Occipital lobe (tissue), 2 donors: ENCODE measurements around the gene CD300H. TPM values are rescaled to one million over a fixed set of nuclear protein-coding genes. Genes with fewer than 3 reads are reported as not detected.

Experiments used
- DNase-seq: peaks from one replicate; lab custom pipeline; 2025; lab: John Stamatoyannopoulos, UW
- total RNA-seq: library from RNA; depleted of rRNA; stranded (reverse); fragments of >200 nt; gene quantifications from one replicate; pipeline ENCODE4 v1.2.3, GENCODE V29; 2014

Gene CD300H
- total RNA-seq, 1 donor from 2014 or later = not detected

DNA sequence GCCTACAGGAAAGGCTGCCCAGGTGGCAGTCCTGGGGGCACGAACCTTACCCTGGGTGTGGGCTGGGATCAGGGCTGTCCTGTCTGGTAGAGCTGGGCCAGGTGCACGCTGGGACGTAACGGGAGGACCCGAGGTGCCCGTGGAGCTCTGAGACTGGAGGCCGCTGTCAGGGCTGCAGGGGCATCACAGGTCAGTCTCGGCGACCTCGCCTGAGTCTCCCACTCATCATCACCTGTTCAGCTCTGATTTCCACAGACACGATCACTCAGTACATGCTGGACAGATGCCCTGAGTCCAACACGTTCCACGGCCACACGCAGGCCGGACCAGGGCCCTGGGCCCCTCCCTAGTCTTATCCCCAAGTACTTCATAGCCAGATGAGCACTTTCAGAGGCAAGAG is 16.7 kb downstream of the CD300H start:
- DNase-seq = no peak

DNA sequence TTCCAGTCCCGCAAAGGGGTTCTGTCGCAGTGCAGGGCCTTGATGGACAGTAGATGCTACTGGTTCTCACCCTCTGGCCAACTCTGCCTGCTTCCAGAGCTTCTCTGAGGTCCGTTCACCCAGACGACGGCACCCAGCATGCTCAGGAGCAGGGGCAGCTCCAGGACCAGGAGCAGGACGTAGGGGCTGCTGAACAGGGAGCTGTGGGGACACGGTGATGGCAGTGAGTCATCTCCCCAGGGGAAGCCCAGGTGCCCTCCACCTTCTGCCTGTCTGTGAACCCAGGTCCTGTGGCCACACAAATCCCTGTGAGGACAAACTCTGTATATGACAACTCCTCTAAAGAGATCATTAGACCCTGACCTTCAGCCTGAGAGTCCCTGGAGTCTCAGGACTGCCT is 18.0 kb downstream of the CD300H start:
- no peak for DNase-seq

DNA sequence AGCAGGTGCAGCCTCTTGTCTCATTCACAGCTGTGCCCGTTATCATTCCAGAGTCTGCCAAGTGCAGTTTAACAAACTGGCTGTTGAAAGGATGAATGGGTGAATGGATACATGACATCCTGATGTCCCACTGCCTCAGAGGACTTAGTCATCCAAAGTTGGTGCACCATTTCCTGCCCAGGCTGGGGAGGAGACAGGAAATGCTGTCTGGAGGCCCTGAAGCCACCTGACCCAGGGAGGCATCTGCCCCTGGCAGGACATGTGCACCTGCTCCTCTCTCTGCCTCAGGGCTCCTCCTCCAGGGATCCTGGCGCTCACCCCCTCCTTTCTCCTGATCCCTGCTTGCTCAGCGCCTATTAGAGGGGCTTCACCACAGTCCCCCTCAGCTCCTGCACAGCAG is 19.6 kb downstream of the CD300H start:
- DNase-seq = no peak

DNA sequence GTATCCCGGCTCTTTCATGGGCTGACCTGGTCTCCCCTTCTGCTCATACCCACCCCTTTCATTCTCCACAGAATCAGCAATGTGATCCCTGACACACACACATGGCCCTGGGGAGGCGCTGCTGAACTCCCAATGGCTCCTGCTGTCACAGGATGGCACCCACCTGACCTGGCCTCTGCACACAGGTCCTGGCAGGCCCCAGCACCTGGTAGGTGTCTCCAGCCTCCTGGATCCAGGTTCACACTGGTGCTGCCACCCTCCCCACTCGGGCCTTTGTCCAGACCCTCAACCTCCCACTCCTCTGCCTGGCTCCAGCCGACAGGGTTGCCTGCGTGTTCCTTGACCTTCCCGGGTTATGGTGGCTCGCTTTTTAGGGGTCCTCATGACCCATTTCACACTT is 20.0 kb downstream of the CD300H start:
- DNase-seq = no peak

DNA sequence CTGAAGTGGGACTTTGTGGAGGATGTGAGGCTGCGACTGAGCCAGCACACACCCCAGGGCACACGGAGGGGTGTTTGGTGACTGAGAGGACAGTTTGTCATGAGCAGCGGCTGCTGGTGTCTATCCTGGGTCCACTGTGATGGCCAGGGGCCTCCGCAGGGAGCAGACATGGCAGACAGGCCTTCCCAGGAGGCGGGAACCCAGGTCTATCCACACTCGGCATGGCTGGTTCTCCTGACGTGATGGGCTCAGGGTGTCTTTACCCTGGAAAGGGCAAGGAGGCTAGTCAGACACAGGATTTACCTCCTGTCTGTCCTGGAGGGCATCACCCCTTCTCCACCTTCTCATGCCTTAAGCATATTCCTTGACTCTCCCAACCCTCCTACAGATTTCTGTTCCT is 20.7 kb downstream of the CD300H start:
- no peak for DNase-seq

DNA sequence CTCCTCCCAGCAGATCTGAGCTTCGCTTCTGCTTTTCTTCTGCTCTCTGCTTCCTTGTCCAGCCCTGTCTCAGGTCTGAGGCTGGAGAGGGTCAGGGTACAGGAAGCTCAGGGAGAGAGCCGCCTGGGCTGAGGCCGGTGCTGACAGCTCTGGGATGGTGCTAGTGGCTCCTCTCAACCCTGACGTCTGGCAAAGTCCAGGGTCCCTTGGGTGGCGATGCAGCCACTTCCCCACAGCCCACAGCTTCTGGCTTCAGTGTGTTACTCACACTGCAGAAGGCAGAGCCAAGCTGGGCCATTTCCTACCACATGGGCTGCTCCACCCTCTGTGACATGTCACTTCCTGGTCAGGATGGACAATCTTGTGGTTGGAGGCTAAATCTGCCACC is 21.5 kb downstream of the CD300H start, which contains the start of gene CD300C:
Gene CD300C (minus strand): TSS at position 273 of the 388 bp plus-strand sequence. CDS start 333 bp downstream, outside the sequence.
- no peak for DNase-seq

DNA sequence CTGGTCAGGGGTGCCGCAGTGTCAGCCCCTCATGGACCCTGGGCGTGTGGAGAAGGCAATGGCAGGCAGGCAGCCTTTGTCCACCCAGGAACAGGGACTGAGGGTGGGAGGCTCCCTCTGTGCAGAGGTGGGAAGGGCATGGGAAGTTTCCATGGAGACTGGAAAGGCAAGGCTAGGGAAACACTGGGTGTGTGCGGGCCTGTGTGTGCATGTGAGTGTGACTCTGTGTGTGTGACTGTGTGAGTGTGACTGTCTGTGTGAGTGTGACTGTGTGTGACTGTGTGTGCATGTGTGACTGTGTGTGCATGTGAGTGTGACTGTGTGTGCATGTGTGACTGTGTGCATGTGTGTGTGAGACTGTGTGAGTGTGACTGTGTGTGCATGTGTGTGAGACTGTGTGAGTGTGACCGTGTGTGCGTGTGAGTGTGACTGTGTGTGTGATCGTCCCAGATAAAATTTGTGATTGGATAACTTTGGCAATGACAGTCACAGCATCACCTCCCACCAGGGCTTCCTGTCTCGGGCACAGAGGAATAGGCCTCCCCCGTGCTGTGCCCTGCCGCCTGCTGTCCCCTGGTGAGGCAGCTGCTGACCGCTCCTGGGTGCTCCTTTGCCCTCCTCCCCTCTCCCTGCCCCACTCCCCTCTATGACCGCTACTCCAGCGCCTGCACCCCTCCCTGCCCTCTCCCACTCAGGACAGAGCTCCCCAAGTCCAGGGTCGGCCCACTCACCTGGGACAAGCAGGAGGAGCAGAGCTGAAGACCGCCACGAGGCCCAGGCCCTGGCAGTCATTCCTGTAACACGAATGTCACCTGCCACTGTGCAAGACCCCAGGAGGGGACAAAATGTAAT is 22.1 kb downstream of the CD300H start:
- DNase-seq = no peak

DNA sequence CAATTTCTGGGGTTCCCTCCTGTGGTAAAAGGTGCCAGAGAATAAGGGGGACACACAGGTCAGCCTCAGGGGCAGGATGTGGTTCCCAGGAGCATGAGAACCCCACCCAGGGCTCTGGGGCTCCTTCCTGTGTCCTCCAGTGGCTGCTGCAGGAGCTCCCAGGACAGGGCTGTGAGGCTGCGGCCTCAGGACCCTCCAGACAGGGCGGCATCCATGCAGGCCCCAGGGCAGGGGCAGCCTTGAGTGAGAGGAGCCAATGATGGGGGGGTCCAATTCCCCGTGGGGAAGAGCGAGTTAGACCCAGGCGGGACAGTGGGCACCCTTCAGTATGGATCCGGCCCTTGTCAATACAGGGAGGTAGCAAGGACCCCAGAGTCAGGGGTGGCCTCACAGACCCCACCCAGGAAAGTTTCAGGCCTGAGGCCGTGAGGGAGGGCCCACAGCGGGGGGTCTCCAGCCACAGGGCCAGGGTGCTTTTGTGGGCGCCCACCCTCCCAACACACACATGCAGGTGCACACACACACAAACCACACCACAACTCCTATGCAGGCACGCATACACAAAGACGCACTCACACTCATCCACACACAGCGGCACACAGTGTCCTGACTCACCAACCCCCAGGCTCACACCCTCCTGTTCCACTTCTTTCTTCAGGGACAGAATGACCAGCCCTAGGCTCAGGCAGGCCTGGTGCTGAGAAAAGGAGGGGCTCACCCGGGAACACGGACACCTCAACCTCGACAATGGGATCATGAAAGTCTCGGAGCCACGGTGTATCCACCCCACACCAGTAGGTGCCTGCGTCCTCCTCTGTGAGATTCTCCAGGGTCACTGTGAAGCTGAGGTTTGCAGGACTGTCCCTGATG is 23.2 kb downstream of the CD300H start:
- no peak for DNase-seq

DNA sequence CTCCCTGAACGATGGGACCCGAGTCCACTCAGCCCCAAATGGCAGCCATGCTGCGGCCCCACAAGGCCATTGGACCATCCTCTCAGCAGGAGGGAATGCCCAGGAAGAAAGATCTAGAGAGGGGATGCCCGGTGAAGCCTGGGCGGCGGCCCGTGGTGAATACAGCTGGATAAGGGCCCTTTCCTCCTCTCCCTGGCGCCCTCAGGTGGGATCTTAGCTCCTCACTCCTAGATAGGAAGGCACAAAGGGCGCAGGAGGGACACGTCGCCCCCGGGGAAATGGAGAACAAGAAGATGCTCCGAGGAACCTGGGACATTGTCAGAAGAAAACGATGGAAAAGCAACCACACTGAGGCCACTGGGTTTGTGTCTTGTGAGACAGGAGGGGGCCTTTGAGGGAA is 23.9 kb downstream of the CD300H start:
- DNase-seq = no peak

DNA sequence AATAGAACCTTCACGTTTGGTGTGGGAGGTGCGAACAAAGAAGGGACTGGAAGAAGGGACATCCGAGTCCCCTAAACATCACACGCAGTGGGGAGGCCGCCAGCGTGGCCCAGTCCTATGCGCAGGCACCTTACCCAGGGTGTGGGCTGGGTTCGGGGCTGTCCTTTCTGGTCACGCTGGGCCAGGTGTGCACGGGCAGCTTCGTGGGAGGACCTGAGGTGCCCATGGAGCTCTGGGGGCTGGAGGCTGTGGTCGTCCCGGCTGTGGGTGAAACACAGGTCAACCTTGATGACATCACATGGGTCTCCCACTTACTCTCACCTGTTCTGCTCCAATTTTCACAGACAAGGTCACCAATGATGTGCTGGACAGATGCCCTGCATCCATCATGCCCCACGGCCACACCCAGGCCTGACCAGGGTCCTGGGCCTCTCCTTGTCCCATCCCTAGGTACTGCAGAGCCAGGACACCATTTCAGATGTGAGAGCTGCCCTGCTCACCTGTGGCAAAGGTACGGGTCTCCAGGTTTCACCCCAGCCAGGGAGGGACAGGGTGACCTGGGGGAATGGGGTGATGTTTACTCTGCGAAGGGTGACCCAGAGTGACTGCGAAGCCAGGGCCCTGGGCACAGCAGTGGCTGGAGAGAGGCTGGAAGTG is 24.5 kb downstream of the CD300H start:
- no peak for DNase-seq

DNA sequence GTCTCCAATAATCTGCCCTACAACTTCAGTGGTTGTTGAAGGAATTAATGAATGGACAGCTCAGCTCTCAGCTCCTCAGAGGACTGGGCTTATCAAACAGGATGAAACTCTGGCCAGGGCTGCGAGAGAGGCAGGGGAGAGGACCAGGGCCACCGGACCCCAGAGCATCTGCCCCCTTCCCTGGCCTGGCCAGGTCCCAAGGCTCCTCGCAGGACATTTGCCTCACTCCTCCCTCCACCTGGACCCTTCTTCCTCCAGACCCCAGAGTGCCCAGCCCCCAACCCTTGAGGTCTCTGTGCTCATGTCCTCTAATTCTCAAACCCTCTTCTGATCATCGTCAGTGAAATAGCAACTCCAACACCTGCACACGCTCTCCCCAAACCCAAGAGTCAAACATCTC is 25.1 kb downstream of the CD300H start:
- no peak for DNase-seq

DNA sequence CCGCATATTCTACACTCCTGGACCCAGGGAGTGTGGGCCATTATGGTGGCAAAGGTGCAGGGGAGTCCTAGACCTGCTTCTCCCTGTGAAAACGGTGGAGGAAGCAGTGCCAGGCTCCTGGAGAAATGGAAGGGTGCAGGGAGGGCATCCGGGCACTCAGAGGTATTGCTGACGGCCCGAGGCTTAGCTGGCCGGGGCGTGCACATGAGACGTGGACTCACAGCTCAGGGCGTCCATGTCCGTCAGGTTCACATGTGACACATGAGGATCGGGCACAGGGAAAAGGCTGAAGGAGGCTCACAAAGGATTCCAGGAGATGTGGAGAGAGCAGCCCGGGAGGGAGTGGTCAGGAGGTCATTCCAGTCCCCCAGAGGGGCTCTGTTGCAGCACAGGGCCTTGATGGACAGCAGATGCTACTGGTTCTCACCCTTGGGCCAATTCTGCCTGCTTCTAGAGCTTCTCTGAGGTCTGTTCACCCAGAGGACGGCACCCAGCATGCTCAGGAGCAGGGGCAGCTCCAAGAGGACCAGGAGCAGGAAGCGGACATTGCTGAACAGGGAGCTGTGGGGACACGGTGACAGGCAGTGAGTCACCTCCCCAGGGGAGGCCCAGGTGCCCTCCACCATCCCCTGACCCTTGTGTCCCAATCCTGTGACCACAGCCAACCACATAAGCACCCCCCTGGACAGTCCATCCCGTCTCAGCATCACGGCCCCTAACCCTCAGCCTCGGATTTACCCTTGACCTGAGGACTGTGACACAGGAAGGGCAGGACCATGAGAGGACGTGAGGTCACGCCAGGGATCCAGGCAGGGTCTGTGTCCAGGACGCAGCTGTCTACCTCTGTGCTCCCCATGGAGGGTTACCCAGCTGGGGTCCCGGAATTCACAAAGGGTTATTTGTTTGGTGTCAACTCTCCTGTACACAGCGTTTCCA is 25.9 kb downstream of the CD300H start:
- no peak for DNase-seq

DNA sequence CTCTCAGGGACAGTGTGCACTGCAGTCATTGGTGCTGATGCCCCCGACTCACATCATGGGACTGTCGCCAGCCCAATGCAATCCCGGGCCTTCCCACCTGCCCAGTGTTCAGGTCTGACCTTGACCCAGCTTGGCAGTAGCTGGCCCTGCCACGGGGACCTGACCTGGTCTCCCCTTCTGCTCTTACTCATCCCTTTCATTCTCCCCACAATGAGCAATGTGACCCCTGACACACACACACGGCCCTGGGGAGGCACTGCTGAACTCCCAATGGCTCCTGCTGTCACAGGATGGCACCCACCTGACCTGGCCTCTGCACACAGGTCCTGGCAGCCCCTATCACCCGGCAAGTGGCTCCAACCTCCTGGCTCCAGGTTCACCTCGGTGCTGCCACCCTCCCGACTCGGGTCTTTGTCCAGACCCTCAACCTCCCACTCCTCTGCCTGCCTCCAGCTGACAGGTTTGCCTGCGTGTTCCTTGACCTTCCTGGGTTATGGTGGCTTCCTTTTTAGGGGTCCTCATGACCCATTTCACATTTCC is 28.0 kb downstream of the CD300H start:
- DNase-seq = no peak

DNA sequence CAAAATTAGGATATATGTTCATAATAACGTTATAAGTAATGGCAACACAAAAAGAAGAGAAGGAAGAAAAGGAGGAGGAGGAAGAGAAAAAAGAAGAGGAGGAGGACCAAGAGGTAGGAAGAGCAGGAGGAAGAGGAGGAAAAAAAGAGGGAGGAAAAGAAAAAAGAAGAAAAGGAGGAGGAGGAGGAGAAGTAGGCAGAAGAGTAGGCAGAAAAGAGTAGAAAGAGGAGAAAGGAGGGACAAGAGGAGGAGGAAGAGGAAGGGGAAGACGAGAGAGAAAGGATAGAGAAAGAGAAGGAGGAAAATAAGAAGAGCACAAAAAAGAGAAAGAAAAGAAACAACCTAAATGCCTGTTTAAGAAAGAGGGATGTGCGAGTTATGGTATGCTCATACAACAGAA is 30.4 kb downstream of the CD300H start:
- no peak for DNase-seq

DNA sequence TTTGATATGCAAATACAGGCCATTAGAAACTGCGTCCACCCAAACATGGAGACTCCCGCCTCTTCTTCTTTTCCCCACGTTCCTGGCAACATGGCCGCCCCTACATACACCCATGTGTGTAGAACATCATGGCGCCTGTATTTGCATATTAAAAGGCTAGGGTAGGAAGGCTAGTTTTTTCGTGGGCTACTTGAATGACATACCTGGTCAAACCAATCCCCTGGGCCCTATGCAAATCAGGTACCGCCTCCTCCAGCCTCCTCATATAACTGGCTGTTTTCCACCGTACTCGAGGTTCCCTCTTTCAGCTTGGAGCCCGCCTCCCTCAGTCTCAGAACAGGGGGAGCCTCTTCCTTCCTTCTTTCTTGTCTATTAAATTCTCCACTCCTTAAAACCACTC is 35.2 kb downstream of the CD300H start:
- DNase-seq = no peak

DNA sequence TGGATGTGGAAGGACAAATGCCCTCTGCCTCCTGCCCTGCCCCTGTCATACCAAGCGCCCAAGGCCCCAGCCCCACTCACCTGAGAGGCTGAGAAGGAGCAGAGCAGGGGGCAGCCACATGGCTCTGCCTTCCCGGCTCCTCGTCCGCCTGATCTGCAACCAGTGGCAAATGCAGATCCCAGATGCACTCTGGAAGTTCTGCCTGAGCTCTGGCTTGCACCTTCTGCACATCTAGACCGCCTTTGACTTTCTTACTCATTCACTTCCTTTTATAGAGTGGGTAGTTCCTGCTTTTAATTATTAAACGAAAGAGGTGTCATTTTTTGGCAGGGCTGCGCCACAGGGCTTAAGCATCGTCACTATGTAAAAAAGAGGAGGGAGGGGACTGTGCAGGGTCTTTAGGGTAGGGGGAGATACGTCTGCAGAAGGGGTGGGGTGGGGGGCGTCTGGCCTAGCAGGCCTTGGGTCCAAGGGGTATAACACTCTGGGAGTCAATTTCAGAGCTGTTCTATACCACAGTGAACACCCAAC is 36.0 kb downstream of the CD300H start, which contains the start of gene CD300LB:
Gene CD300LB (minus strand): TSS at position 245 of the 531 bp plus-strand sequence. CDS start 125 bp downstream, at position 120.
- DNase-seq = no peak

DNA sequence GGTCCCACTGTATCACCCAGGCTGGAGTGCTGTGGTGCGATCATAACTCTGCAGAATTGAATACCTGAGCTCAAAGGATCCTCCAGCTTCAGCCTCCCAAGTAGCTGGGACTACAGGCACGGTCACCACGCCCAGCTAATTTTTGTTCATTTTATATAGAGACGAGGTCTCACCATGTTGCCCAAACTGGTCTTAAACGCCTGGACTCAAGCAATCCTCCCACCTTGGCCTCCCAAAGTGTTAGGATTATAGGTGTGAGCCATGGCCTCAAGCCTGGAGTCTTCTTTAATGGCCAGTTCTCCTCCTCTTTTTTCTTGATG is 36.5 kb downstream of the CD300H start:
- no peak for DNase-seq

DNA sequence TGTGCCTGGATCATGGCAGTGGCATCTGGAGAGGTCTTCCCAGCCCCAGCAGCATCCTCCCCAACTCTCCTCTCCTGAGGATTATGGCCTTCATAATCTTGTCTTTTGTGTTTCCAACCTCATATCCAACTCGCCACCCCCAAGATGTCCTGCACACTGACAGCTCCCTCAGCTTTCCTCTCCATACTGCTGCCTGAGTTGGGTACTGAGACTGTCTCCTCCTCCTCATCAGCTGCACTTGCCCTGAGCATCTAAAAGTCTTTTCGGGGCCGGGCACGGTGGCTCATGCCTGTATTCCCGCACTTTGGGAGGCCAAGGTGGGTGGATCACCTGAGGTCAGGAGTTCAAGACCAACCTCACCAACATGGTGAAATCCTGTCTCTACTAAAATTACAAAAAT is 38.1 kb downstream of the CD300H start:
- DNase-seq = no peak

DNA sequence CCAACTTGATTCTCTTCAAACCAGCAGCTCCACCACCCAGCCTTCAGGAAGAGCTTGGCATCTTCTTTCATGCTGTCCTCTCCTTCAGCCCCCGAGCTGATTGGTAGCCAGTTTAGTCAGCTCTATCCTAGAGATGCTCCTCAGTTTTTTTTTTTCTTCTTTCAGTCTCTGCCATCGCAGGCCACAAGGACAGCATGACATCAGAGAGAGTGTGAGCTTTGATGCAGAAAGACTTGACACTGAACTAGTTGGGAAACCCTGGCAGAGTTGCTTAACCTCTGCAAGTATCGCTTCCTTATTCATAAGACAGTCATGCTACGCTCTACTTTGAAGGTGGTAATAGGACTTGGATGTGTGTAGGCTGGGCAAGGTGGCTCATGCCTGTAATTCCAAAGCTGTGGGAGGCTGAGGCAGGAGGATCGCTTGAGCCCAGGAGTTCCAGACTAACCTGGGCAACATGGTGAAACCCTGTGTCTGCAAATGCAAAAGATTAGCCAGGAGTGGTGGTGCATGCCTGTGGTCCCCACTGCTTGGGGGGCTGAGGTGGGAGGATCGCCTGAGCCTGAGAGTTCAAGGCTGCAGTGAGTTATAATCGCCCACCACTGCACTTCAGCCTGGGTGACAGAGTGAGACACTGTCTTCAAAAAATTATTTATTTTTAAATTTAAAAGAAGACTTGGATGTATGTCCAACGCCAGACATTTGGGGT is 38.7 kb downstream of the CD300H start:
- no peak for DNase-seq

DNA sequence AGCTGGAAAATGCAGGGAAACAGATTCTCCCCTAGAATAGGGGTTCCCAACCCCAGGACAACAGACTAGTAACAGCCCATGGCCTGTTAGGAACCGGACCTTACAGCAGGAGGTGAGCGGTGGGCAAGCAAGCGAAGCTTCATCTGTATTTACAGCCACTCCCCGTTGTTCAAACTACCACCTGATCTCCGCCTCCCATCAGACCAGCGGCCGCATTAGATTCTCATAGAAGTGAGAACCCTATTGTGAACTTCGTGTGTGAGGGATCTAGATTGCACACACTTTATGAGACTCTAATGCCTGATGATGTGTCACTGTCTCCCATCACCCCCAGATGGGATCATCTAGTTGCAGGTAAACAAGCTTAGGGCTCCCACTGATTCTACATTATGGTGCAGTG is 39.6 kb downstream of the CD300H start:
- no peak for DNase-seq
